HepG2 (cell line): Measurements from ENCODE around the gene MCM8. TPM values are rescaled to one million over a fixed set of nuclear protein-coding genes. Genes with fewer than 3 reads are reported as not detected.

Source experiments
- BCL6 ChIP-seq: IDR thresholded peaks from 2 replicates; pipeline ENCODE4 v1.6.1; 2016; ENCODE audit warnings: missing genetic modification reagents, missing compliant biosample characterization
- CEBPB ChIP-seq: IDR thresholded peaks from 2 replicates; pipeline ENCODE4 v1.6.1; 2011; ENCODE audit warnings: low read depth, low read length, improper control_type of control experiment, borderline replicate concordance
- CREBL2 ChIP-seq: sonication (generic); formaldehyde crosslinking; IDR thresholded peaks from 2 replicates; pipeline ENCODE4 v1.8.1; 2023; ENCODE audit warnings: missing genetic modification reagents, mild to moderate bottlenecking, borderline replicate concordance
- FOXP4 ChIP-seq: sonication (generic); formaldehyde crosslinking; IDR thresholded peaks from 2 replicates; pipeline ENCODE4 v1.4.0; 2020; ENCODE audit warnings: missing genetic modification reagents
- HOMEZ ChIP-seq: IDR thresholded peaks from 2 replicates; pipeline ENCODE4 v1.6.1; 2016; ENCODE audit warnings: low read depth
- KMT2A ChIP-seq: sonication (generic); formaldehyde crosslinking; IDR thresholded peaks from 2 replicates; pipeline ENCODE4 v1.4.0; 2020; ENCODE audit warnings: missing genetic modification reagents
- MAFF ChIP-seq: IDR thresholded peaks from 2 replicates; pipeline ENCODE4 v1.6.1; 2011; ENCODE audit warnings: low read depth, low read length, improper control_type of control experiment
- MXD4 ChIP-seq: IDR thresholded peaks from 2 replicates; pipeline ENCODE4 v1.6.1; 2016; ENCODE audit warnings: mild to moderate bottlenecking, missing biosample characterization, missing genetic modification reagents
- NFAT5 ChIP-seq: sonication (generic); formaldehyde crosslinking; IDR thresholded peaks from 2 replicates; pipeline ENCODE4 v1.4.0; 2020; ENCODE audit warnings: missing genetic modification reagents
- PAF1 ChIP-seq: IDR thresholded peaks from 2 replicates; pipeline ENCODE4 v1.6.1; 2016; ENCODE audit warnings: missing genetic modification reagents, missing compliant biosample characterization
- RAD51 ChIP-seq: fragments of 450-650 bp; IDR thresholded peaks from 2 replicates; pipeline ENCODE4 v1.6.1; 2016; ENCODE audit warnings: borderline replicate concordance
- SNAPC2 ChIP-seq: sonication (generic); formaldehyde crosslinking; IDR thresholded peaks from 2 replicates; pipeline ENCODE4 v1.8.1; 2022; ENCODE audit warnings: mild to moderate bottlenecking, missing genetic modification reagents
- ZHX1 ChIP-seq: sonication (generic); formaldehyde crosslinking; IDR thresholded peaks from 2 replicates; pipeline ENCODE4 v1.8.1; 2022; ENCODE audit warnings: low read depth, mild to moderate bottlenecking, missing genetic modification reagents
- ZNF431 ChIP-seq: sonication (generic); formaldehyde crosslinking; IDR thresholded peaks from 2 replicates; pipeline ENCODE4 v1.9.0; 2022; ENCODE audit warnings: missing genetic modification reagents, low read depth, mild to moderate bottlenecking, borderline replicate concordance
- ZNF432 ChIP-seq: sonication (generic); formaldehyde crosslinking; IDR thresholded peaks from 2 replicates; pipeline ENCODE4 v1.5.0; 2020; ENCODE audit warnings: missing genetic modification reagents, mild to moderate bottlenecking, borderline replicate concordance
- ZNF773 ChIP-seq: sonication (generic); formaldehyde crosslinking; IDR thresholded peaks from 2 replicates; pipeline ENCODE4 v1.4.0; 2020; ENCODE audit warnings: missing genetic modification reagents, borderline replicate concordance
- ZSCAN22 ChIP-seq: sonication (generic); formaldehyde crosslinking; IDR thresholded peaks from 2 replicates; pipeline ENCODE4 v1.4.0; 2020; ENCODE audit warnings: mild to moderate bottlenecking, missing genetic modification reagents
- polyA plus RNA-seq, 8 experiments: library from polyadenylated mRNA; depleted of rRNA in 3 of 8; stranded (reverse) in 7 of 8; unstranded in 1 of 8; fragments of >200 nt; fragmentation: Illumina TruSeq in 4 of 8; extraction: Trizol in 4 of 8; gene quantifications; 2 replicates each; pipeline versions ENCODE4 v1.2.1 to v1.2.3, GENCODE V29; 2011 to 2016; ENCODE audit warnings: low read depth in 4 of 8, missing spikeins in 1 of 8, mixed read lengths in 1 of 8; ENCODE audit not compliant: insufficient read depth in 1 of 8
- total RNA-seq, 5 experiments: library from RNA; depleted of rRNA; stranded (reverse); fragments of >200 nt; fragmentation: Illumina TruSeq; extraction: Trizol; gene quantifications; 2 replicates each; pipeline ENCODE4 v1.2.3, GENCODE V29; 2016; ENCODE audit warnings: low read depth in 1 of 5

Gene MCM8
- total and polyA plus RNA-seq, 2 of the 13 experiments (the other 11 are each of a cell fraction or from before 2014, with no cell fraction given): 11.5 to 59.3 TPM

GRCh38 chr20:5950271-5951031 is at the start of gene MCM8, which contains the start of gene TRMT6 (continued):
- no peak; the same call in 1 of the 2 replicates for TF ChIP-seq CEBPB
- TF ChIP-seq HOMEZ (CRISPR knock-in tag): peak; percentile 94
- peak; percentile 63; the same call in 1 of the 2 replicates for TF ChIP-seq BCL6
- TF ChIP-seq ZSCAN22 (CRISPR knock-in tag): peak; percentile 42; the same call in 1 of the 2 replicates
- TF ChIP-seq NFAT5 (CRISPR knock-in tag): 0 out of 2 replicates have a peak, but pooled peaks have one; percentile 61
- peak; percentile 64 for TF ChIP-seq ZHX1 (CRISPR knock-in tag)
- TF ChIP-seq SNAPC2 (CRISPR knock-in tag): peak; percentile 96
- TF ChIP-seq MXD4 (CRISPR knock-in tag): peak; percentile 100
- TF ChIP-seq MAFF: no peak
- peak; percentile 83 for TF ChIP-seq ZNF431 (CRISPR knock-in tag)
- 0 out of 2 replicates have a peak, but pooled peaks have one; percentile 24 for TF ChIP-seq RAD51
- TF ChIP-seq PAF1 (CRISPR knock-in tag): no peak
- 0 out of 2 replicates have a peak, but pooled peaks have one; percentile 7 for TF ChIP-seq ZNF773 (CRISPR knock-in tag)
- peak; percentile 99 for TF ChIP-seq KMT2A (CRISPR knock-in tag)
- TF ChIP-seq FOXP4 (CRISPR knock-in tag): peak; percentile 86
- TF ChIP-seq ZNF432 (CRISPR knock-in tag): no peak
- TF ChIP-seq CREBL2 (CRISPR knock-in tag): peak; percentile 96
